Ascending aorta (tissue), 2 donors: ENCODE results near the gene CYBB. TPM values are rescaled to one million over a fixed set of nuclear protein-coding genes. Genes with fewer than 3 reads are reported as not detected.

Source experiments
- DNase-seq, 2 donors: peaks; one replicate each; pipeline ENCODE4 v3.0.0-alpha.2; 2019; ENCODE audit warnings: low spot score in 2 of 2
- H3K27ac ChIP-seq, 2 donors: fragments of 200-600 bp; sonication (generic); one replicate each; pipeline ENCODE4 v1.5.1; 2016 to 2017; ENCODE audit warnings: mild to moderate bottlenecking in 1 of 2
- H3K27me3 ChIP-seq: fragments of 200-600 bp; sonication (generic); one replicate; pipeline ENCODE4 v1.5.1; 2017
- H3K36me3 ChIP-seq, 2 donors: fragments of 200-600 bp; sonication (generic); one replicate each; pipeline ENCODE4 v1.5.1; 2016
- H3K4me1 ChIP-seq, 2 donors: fragments of 200-600 bp; sonication (generic); one replicate each; pipeline ENCODE4 v1.5.1; 2016 to 2017; ENCODE audit warnings: mild to moderate bottlenecking in 1 of 2
- H3K4me3 ChIP-seq, 2 donors: fragments of 200-600 bp; sonication (generic); one replicate each; pipeline ENCODE4 v1.5.1; 2016 to 2017; ENCODE audit warnings: mild to moderate bottlenecking in 1 of 2
- H3K9me3 ChIP-seq, 2 donors: fragments of 200-600 bp; sonication (generic); one replicate each; pipeline ENCODE4 v1.5.1; 2016
- CTCF ChIP-seq, 3 experiments: fragments of 200-600 bp in 2 of 3; fragments of 450-650 bp in 1 of 3; sonication (generic) in 2 of 3; IDR thresholded peaks; one replicate each; pipeline ENCODE4 v1.5.1; 2016 to 2019; ENCODE audit warnings: antibody characterized with exemption in 3 of 3, mild to moderate bottlenecking in 1 of 3, moderate library complexity in 1 of 3
- intact Hi-C: fragments of 100-400 bp; cut with DNase I; formaldehyde crosslinking; loops from one replicate; pipeline ENCODE4 v1.15.1; 2023
- total RNA-seq: library from RNA; depleted of rRNA; stranded (reverse); fragments of >200 nt; gene quantifications from one replicate; pipeline ENCODE4 v1.1.0, GENCODE V29; 2016

The CYBB gene
- total RNA-seq, 1 donor from 2014 or later: 19.7 TPM

- TF ChIP-seq CTCF (IDR thresholded peaks at IDR 0.05): no peak
- H3K4me1 ChIP-seq: no peaks in the 10 kb centered on the region
- H3K27ac ChIP-seq: no peak overlapping the region
- no peak overlapping the region for H3K4me3 ChIP-seq
- intact Hi-C loops: no loop called here
- H3K27me3 ChIP-seq: no peaks in the 10 kb centered on the region
- no peaks in the 10 kb centered on the region for H3K9me3 ChIP-seq
- no peaks in the 10 kb centered on the region for H3K36me3 ChIP-seq
- DNase-seq: no peak
These were observed 27.6 kb upstream of the CYBB start for GRCh38 chrX:37752281-37752680.

- H3K27me3 ChIP-seq: no peaks in the 10 kb centered on the region
- intact Hi-C loops: no loop called here
- no peaks in the 10 kb centered on the region for H3K9me3 ChIP-seq
- H3K4me3 ChIP-seq: no peak overlapping the region
- no peaks in the 10 kb centered on the region for H3K4me1 ChIP-seq
- H3K36me3 ChIP-seq: no peaks in the 10 kb centered on the region
- H3K27ac ChIP-seq: no peak overlapping the region
- no peak for DNase-seq
- TF ChIP-seq CTCF (IDR thresholded peaks at IDR 0.05): no peak
These were observed 26.9 kb upstream of the CYBB start for GRCh38 chrX:37752936-37753335.

- Histone ChIP-seq H3K9me3 (no peaks in the 10 kb centered on the region), H3K36me3 (no peaks in the 10 kb centered on the region), H3K27me3 (no peaks in the 10 kb centered on the region), H3K27ac (no peak overlapping the region), H3K4me1 (no peaks in the 10 kb centered on the region), H3K4me3 (no peak overlapping the region)
- no peak for TF ChIP-seq CTCF (IDR thresholded peaks at IDR 0.05)
- DNase-seq: no peak
- intact Hi-C loops: no loop called here
These were observed 26.5 kb upstream of the CYBB start for GRCh38 chrX:37753384-37753783.

- no peak for DNase-seq
- no peak overlapping the region for H3K4me3 ChIP-seq
- no peak for TF ChIP-seq CTCF (IDR thresholded peaks at IDR 0.05)
- H3K27ac ChIP-seq: no peak overlapping the region
- H3K27me3 ChIP-seq: no peaks in the 10 kb centered on the region
- intact Hi-C loops: no loop called here
- H3K9me3 ChIP-seq: no peaks in the 10 kb centered on the region
- H3K36me3 ChIP-seq: no peaks in the 10 kb centered on the region
- no peaks in the 10 kb centered on the region for H3K4me1 ChIP-seq
These were observed 25.3 kb upstream of the CYBB start for GRCh38 chrX:37754516-37754915.

- no peak for DNase-seq
- TF ChIP-seq CTCF (IDR thresholded peaks at IDR 0.05): no peak
- Histone ChIP-seq H3K4me3 (no peak overlapping the region), H3K27me3 (no peaks in the 10 kb centered on the region), H3K9me3 (no peaks in the 10 kb centered on the region), H3K36me3 (no peaks in the 10 kb centered on the region), H3K27ac (no peak overlapping the region), H3K4me1 (no peaks in the 10 kb centered on the region)
- intact Hi-C loops: no loop called here
These were observed 24.8 kb upstream of the CYBB start for GRCh38 chrX:37755025-37755424.

- Histone ChIP-seq H3K27ac (no peak overlapping the region), H3K4me1 (no peaks in the 10 kb centered on the region), H3K4me3 (no peak overlapping the region), H3K36me3 (no peaks in the 10 kb centered on the region), H3K9me3 (no peaks in the 10 kb centered on the region), H3K27me3 (no peaks in the 10 kb centered on the region)
- no peak for TF ChIP-seq CTCF (IDR thresholded peaks at IDR 0.05)
- no peak for DNase-seq
- intact Hi-C loops: no loop called here
These were observed 22.8 kb upstream of the CYBB start for GRCh38 chrX:37757082-37757481.
